Mesenteric fat pad (tissue), 1 donor: ENCODE results near the gene PPP1R13B. TPM values are rescaled to one million over a fixed set of nuclear protein-coding genes. Genes with fewer than 3 reads are reported as not detected.

ENCODE experiments used
- DNase-seq: peaks from one replicate; pipeline ENCODE4 v3.0.0-alpha.2; 2020; ENCODE audit warnings: low spot score
- total RNA-seq: library from RNA; stranded (reverse); fragmentation: NEBNext Ultra II Directional; extraction: Animal tissue kit (Norgen Biotek cat#: 25700); gene quantifications from one replicate; pipeline ENCODE4 v1.2.1, GENCODE V29; 2021
- donor health status: DM: yes; HTN: yes; CAD: no.

Gene PPP1R13B
- total RNA-seq, 1 donor from 2014 or later = 26.2 TPM

- DNase-seq = peak; percentile 39
Observed at GRCh38 chr14:103745424-103745823, 102.0 kb downstream of the PPP1R13B start.

- DNase-seq = peak; percentile 75
Observed at GRCh38 chr14:103744621-103745395, 102.6 kb downstream of the PPP1R13B start.

GRCh38 chr14:103743691-103744090 lies 103.7 kb downstream of the PPP1R13B start:
- peak; percentile 81 for DNase-seq

GRCh38 chr14:103742499-103743255 lies 104.7 kb downstream of the PPP1R13B start:
- peak; percentile 51 for DNase-seq

- peak; percentile 65 for DNase-seq
Observed at GRCh38 chr14:103741876-103742275, 105.5 kb downstream of the PPP1R13B start.

- DNase-seq = peak; percentile 71
Observed at GRCh38 chr14:103740991-103741689, 106.2 kb downstream of the PPP1R13B start.

GRCh38 chr14:103739793-103740501 lies 107.4 kb downstream of the PPP1R13B start:
- DNase-seq = peak; percentile 83

GRCh38 chr14:103739466-103739792 lies 107.9 kb downstream of the PPP1R13B start:
- DNase-seq = no peak

- peak; percentile 83 for DNase-seq
Observed at GRCh38 chr14:103738701-103739451, 108.5 kb downstream of the PPP1R13B start.

GRCh38 chr14:103738166-103738565 lies 109.2 kb downstream of the PPP1R13B start:
- DNase-seq = peak; percentile 16

GRCh38 chr14:103737432-103738045 lies 109.8 kb downstream of the PPP1R13B start:
- DNase-seq = peak; percentile 62

- DNase-seq = no peak
Observed at GRCh38 chr14:103736546-103737431, 110.6 kb downstream of the PPP1R13B start.

GRCh38 chr14:103735815-103736545 lies 111.4 kb downstream of the PPP1R13B start:
- no peak for DNase-seq

GRCh38 chr14:103735439-103735814 lies 111.9 kb downstream of the PPP1R13B start:
- no peak for DNase-seq

GRCh38 chr14:103735022-103735421 lies 112.4 kb downstream of the PPP1R13B start:
- DNase-seq = no peak

- DNase-seq = no peak
Observed at GRCh38 chr14:103734081-103734888, 113.1 kb downstream of the PPP1R13B start.

- DNase-seq = no peak
Observed at GRCh38 chr14:103733651-103734050, 113.7 kb downstream of the PPP1R13B start.
